Spleen (tissue), 11 donors: ENCODE results near the gene RNF222. TPM values are rescaled to one million over a fixed set of nuclear protein-coding genes. Genes with fewer than 3 reads are reported as not detected.

Experiments used
- DNase-seq: peaks from one replicate; pipeline ENCODE4 v3.0.0-alpha.2; 2020
- H3K27ac ChIP-seq, 8 donors: fragments of 200-600 bp; sonication (generic) in 7 of 8; 1 replicate in 4 of 8; 2 replicates in 4 of 8; pipeline versions ENCODE4 v1.5.0 to v1.8.0; 2016 to 2021; ENCODE audit warnings: inconsistent platforms in 4 of 8, mild to moderate bottlenecking in 4 of 8, moderate library complexity in 1 of 8
- H3K27me3 ChIP-seq, 7 donors: fragments of 200-600 bp; sonication (generic) in 6 of 7; replicated peaks in 1 of 7; 1 replicate in 4 of 7; 2 replicates in 3 of 7; pipeline versions ENCODE4 v1.5.0 to v1.8.0; 2016 to 2021; ENCODE audit warnings: inconsistent platforms in 3 of 7, mild to moderate bottlenecking in 1 of 7
- H3K36me3 ChIP-seq, 6 donors: fragments of 200-600 bp; sonication (generic) in 5 of 6; 1 replicate in 4 of 6; 2 replicates in 2 of 6; pipeline versions ENCODE4 v1.5.0 to v1.8.0; 2016 to 2021; ENCODE audit warnings: inconsistent platforms in 2 of 6
- H3K4me1 ChIP-seq, 6 donors: fragments of 200-600 bp; sonication (generic) in 5 of 6; 1 replicate in 3 of 6; 2 replicates in 3 of 6; pipeline versions ENCODE4 v1.5.0 to v1.8.0; 2016 to 2021; ENCODE audit warnings: inconsistent platforms in 3 of 6
- H3K4me3 ChIP-seq, 8 donors: fragments of 200-600 bp; sonication (generic) in 7 of 8; 1 replicate in 4 of 8; 2 replicates in 4 of 8; pipeline versions ENCODE4 v1.5.0 to v1.8.0; 2016 to 2021; ENCODE audit warnings: inconsistent platforms in 4 of 8, mild to moderate bottlenecking in 4 of 8, moderate library complexity in 2 of 8
- H3K9me3 ChIP-seq, 8 donors: fragments of 200-600 bp; sonication (generic) in 7 of 8; 1 replicate in 4 of 8; 2 replicates in 4 of 8; pipeline versions ENCODE4 v1.5.0 to v1.8.0; 2016 to 2021; ENCODE audit warnings: inconsistent platforms in 4 of 8
- CTCF ChIP-seq, 11 experiments: fragments of 200-600 bp in 7 of 11; fragments of 450-650 bp in 4 of 11; sonication (generic) in 4 of 11; IDR thresholded peaks in 8 of 11; conservative IDR thresholded peaks in 3 of 11; 1 replicate in 7 of 11; 2 replicates in 4 of 11; pipeline versions ENCODE4 v1.4.0 to v1.8.0; 2016 to 2021; ENCODE audit warnings: antibody characterized with exemption in 11 of 11, inconsistent platforms in 4 of 11, mild to moderate bottlenecking in 1 of 11
- POLR2A ChIP-seq, 3 donors: fragments of 450-650 bp; IDR thresholded peaks; one replicate each; pipeline ENCODE4 v1.5.1; 2017; ENCODE audit warnings: antibody characterized with exemption in 3 of 3, mild to moderate bottlenecking in 1 of 3
- POLR2AphosphoS5 ChIP-seq, 3 donors: sonication (generic); formaldehyde crosslinking; IDR thresholded peaks; one replicate each; pipeline ENCODE4 v1.5.1; 2017; ENCODE audit warnings: antibody characterized with exemption in 3 of 3
- WGBS, 5 donors: extraction: QIAGEN DNeasy Blood & Tissue Kit in 3 of 5; methylation state at CpG; one replicate each; pipeline versions ENCODE4 v1.1.5 to v1.1.7; 2013 to 2018; 5-methylcytosine and 5-hydroxymethylcytosine counted together
- intact Hi-C: fragments of 100-400 bp; cut with DNase I; formaldehyde crosslinking; loops from one replicate; pipeline ENCODE4 v1.15.0; 2023; ENCODE audit warnings: low total_unique reads
- polyA plus RNA-seq, 3 donors: library from polyadenylated mRNA; stranded (reverse); fragments of 200-250 nt; gene quantifications; one replicate each; pipeline ENCODE4 v1.2.1, GENCODE V29; 2013
- total RNA-seq, 7 donors: library from RNA; depleted of rRNA in 3 of 7; stranded (reverse); fragments of >200 nt in 3 of 7; fragmentation: NEBNext Ultra II Directional in 4 of 7; extraction: Animal tissue kit (Norgen Biotek cat#: 25700) in 4 of 7; gene quantifications; one replicate each; pipeline versions ENCODE4 v1.1.0 to v1.2.1, GENCODE V29; 2016 to 2021
- donor health status: healthy with polysubstance abuse.
- donor health status: DM: no; HTN: no; CAD: no; lungs with moderate emphysema.
- donor health status: DM: no; HTN: no; CAD: no.
- donor health status: Bipolar disorder and iron deficiency.
- donor health status: healthy.
- donor health status: DM: no; HTN: no; CAD: no.
- donor health status: DM: yes; HTN: yes; CAD: no.

Gene RNF222
- total and polyA plus RNA-seq, 10 donors: 0.03 to 0.05 TPM; not detected in 8

- H3K4me1 ChIP-seq: peaks cover 0 to 22% (median 11%) of the 10 kb centered on the region in 6 donors
- H3K27ac ChIP-seq: peak overlapping the region in 1 of 8 donors; percentile 22
- TF ChIP-seq CTCF (IDR thresholded peaks at IDR 0.05 in 8 of 11, conservative IDR thresholded peaks at IDR 0.05 in 3 of 11): no peak
- TF ChIP-seq POLR2AphosphoS5 (IDR thresholded peaks at IDR 0.05): no peak
- TF ChIP-seq POLR2A (IDR thresholded peaks at IDR 0.05): no peak
- H3K4me3 ChIP-seq: no peak overlapping the region
- peaks cover 0 to 8% (median 0%) of the 10 kb centered on the region in 6 donors for H3K36me3 ChIP-seq
- no peaks in the 10 kb centered on the region for H3K27me3 ChIP-seq
- 27 to 31% (median 30%) methylated on average over 3 of the region's 3 CpGs for WGBS, 5 donors
- DNase-seq: no peak
- intact Hi-C loops: no loop called here
- H3K9me3 ChIP-seq: no peaks in the 10 kb centered on the region
Observed at GRCh38 chr17:8360260-8360659, 37.4 kb downstream of the RNF222 start.

GRCh38 chr17:8359769-8360168, 37.9 kb downstream of the RNF222 start:
- H3K9me3 ChIP-seq: no peaks in the 10 kb centered on the region
- no peak overlapping the region for H3K4me3 ChIP-seq
- intact Hi-C loops: no loop called here
- peaks cover 0 to 7% (median 0%) of the 10 kb centered on the region in 6 donors for H3K36me3 ChIP-seq
- 58 to 71% (median 62%) methylated on average over 5 of the region's 5 CpGs for WGBS, 5 donors
- H3K27ac ChIP-seq: peak overlapping the region in 2 of 8 donors; percentile 11 to 22
- peaks cover 0 to 22% (median 11%) of the 10 kb centered on the region in 6 donors for H3K4me1 ChIP-seq
- no peak for DNase-seq
- TF ChIP-seq POLR2AphosphoS5 (IDR thresholded peaks at IDR 0.05): no peak
- TF ChIP-seq CTCF (IDR thresholded peaks at IDR 0.05 in 8 of 11, conservative IDR thresholded peaks at IDR 0.05 in 3 of 11): no peak
- no peak for TF ChIP-seq POLR2A (IDR thresholded peaks at IDR 0.05)
- H3K27me3 ChIP-seq: no peaks in the 10 kb centered on the region

GRCh38 chr17:8357910-8358309, 39.7 kb downstream of the RNF222 start:
- Histone ChIP-seq H3K9me3 (no peaks in the 10 kb centered on the region), H3K27ac (no peak overlapping the region), H3K27me3 (no peaks in the 10 kb centered on the region), H3K4me3 (no peak overlapping the region), H3K36me3 (no peaks in the 10 kb centered on the region), H3K4me1 (peaks cover 0 to 22% (median 11%) of the 10 kb centered on the region in 6 donors)
- DNase-seq: no peak
- 92 to 95% (median 93%) methylated on average over 3 of the region's 3 CpGs for WGBS, 5 donors
- intact Hi-C loops: no loop called here
- no peak for TF ChIP-seq POLR2A (IDR thresholded peaks at IDR 0.05)
- TF ChIP-seq CTCF (IDR thresholded peaks at IDR 0.05 in 8 of 11, conservative IDR thresholded peaks at IDR 0.05 in 3 of 11): no peak

GRCh38 chr17:8354236-8354635, 43.4 kb downstream of the RNF222 start:
- H3K27me3 ChIP-seq: peaks cover 0 to 18% (median 0%) of the 10 kb centered on the region in 7 donors
- no peak overlapping the region for H3K4me3 ChIP-seq
- WGBS, 5 donors: 63 to 80% (median 72%) methylated on average over 8 of the region's 8 CpGs
- DNase-seq: no peak
- H3K27ac ChIP-seq: no peak overlapping the region
- no peaks in the 10 kb centered on the region for H3K36me3 ChIP-seq
- TF ChIP-seq CTCF (IDR thresholded peaks at IDR 0.05 in 8 of 11, conservative IDR thresholded peaks at IDR 0.05 in 3 of 11) (no peak), POLR2AphosphoS5 (IDR thresholded peaks at IDR 0.05) (no peak), POLR2A (IDR thresholded peaks at IDR 0.05) (no peak)
- intact Hi-C loops: no loop called here
- no peaks in the 10 kb centered on the region for H3K4me1 ChIP-seq
- H3K9me3 ChIP-seq: no peaks in the 10 kb centered on the region
